Erythroblast (primary cell): ENCODE data around the gene GPHN.

ENCODE experiments used
- GATA1 ChIP-seq: IDR thresholded peaks from 2 replicates; pipeline ENCODE4 v1.6.1; 2011; ENCODE audit warnings: low read depth, mild to moderate bottlenecking, control low read depth, low read length, moderate library complexity
- POLR2A ChIP-seq: IDR thresholded peaks from 2 replicates; pipeline ENCODE4 v1.6.1; 2011; ENCODE audit warnings: mild to moderate bottlenecking, low read length

- TF ChIP-seq POLR2A, result no peak
- TF ChIP-seq GATA1, result no peak
Measured at GRCh38 chr14:66495218-66496098, 12.5 kb upstream of the GPHN start.
